ENCODE measurements around the gene ACP5.

- TF ChIP-seq POLR2A (IDR thresholded peaks at IDR 0.05) = no peak
- TF ChIP-seq, protein P1, sequence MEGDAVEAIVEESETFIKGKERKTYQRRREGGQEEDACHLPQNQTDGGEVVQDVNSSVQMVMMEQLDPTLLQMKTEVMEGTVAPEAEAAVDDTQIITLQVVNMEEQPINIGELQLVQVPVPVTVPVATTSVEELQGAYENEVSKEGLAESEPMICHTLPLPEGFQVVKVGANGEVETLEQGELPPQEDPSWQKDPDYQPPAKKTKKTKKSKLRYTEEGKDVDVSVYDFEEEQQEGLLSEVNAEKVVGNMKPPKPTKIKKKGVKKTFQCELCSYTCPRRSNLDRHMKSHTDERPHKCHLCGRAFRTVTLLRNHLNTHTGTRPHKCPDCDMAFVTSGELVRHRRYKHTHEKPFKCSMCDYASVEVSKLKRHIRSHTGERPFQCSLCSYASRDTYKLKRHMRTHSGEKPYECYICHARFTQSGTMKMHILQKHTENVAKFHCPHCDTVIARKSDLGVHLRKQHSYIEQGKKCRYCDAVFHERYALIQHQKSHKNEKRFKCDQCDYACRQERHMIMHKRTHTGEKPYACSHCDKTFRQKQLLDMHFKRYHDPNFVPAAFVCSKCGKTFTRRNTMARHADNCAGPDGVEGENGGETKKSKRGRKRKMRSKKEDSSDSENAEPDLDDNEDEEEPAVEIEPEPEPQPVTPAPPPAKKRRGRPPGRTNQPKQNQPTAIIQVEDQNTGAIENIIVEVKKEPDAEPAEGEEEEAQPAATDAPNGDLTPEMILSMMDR (IDR thresholded peaks at IDR 0.05) = peak; percentile 86 to 91 (median 89)
- peak in 1 of 2 donors; percentile 27 for TF ChIP-seq EP300 (IDR thresholded peaks at IDR 0.05)
Measured at GRCh38 chr19:11587302-11587974, 10.0 kb upstream of the ACP5 start.
